HG03025 (cell line): ENCODE data around the gene RASAL1.
A peak's percentile ranks its signal among the peaks of the same experiment; 100 is the strongest.

Source experiments
- ATAC-seq: cut with Tn5 transposase; IDR thresholded peaks from one replicate; pipeline ENCODE4 v1.9.1; 2021; ENCODE audit warnings: mild to moderate bottlenecking, moderate library complexity; ENCODE audit not compliant: unreplicated experiment, low FRiP score

RASAL1 gene

GRCh38 chr12:113099364-113099763 lies 36.2 kb downstream of the RASAL1 start:
- no peak for ATAC-seq

- no peak for ATAC-seq
Observed at GRCh38 chr12:113098441-113099028, 37.0 kb downstream of the RASAL1 start.

GRCh38 chr12:113097716-113098440 lies 37.7 kb downstream of the RASAL1 start:
- ATAC-seq = no peak

GRCh38 chr12:113096675-113097461 lies 38.7 kb downstream of the RASAL1 start:
- ATAC-seq = no peak

- no peak for ATAC-seq
Observed at GRCh38 chr12:113095405-113095804, 40.2 kb downstream of the RASAL1 start.

GRCh38 chr12:113094738-113095137 lies 40.8 kb downstream of the RASAL1 start:
- no peak for ATAC-seq

GRCh38 chr12:113093409-113094101 lies 42.0 kb downstream of the RASAL1 start:
- no peak for ATAC-seq

GRCh38 chr12:113092607-113093408 lies 42.8 kb downstream of the RASAL1 start:
- peak; percentile 48 for ATAC-seq

GRCh38 chr12:113091506-113091905 lies 44.1 kb downstream of the RASAL1 start:
- ATAC-seq = no peak

GRCh38 chr12:113090740-113091139 lies 44.8 kb downstream of the RASAL1 start:
- no peak for ATAC-seq

- no peak for ATAC-seq
Observed at GRCh38 chr12:113089839-113090238, 45.7 kb downstream of the RASAL1 start.

GRCh38 chr12:113088971-113089756 lies 46.4 kb downstream of the RASAL1 start:
- no peak for ATAC-seq

GRCh38 chr12:113088037-113088436 lies 47.5 kb downstream of the RASAL1 start:
- no peak for ATAC-seq

GRCh38 chr12:113087193-113087592 lies 48.4 kb downstream of the RASAL1 start:
- ATAC-seq = no peak

GRCh38 chr12:113086249-113087164 lies 49.1 kb downstream of the RASAL1 start:
- ATAC-seq = no peak

GRCh38 chr12:113083863-113084435 lies 51.6 kb downstream of the RASAL1 start:
- ATAC-seq = no peak

GRCh38 chr12:113082486-113083148 lies 52.9 kb downstream of the RASAL1 start:
- no peak for ATAC-seq
